ENCODE measurements around the gene CD248.
"Not testable (repeated sequence)": the region's sequence is repeated elsewhere in the genome, so short reads cannot be mapped to it uniquely, and the experiment has no call there.

Gene CD248

GRCh38 chr11:66287211-66287888, 29.5 kb downstream of the CD248 start:
- no peak for DNase-seq

DNA sequence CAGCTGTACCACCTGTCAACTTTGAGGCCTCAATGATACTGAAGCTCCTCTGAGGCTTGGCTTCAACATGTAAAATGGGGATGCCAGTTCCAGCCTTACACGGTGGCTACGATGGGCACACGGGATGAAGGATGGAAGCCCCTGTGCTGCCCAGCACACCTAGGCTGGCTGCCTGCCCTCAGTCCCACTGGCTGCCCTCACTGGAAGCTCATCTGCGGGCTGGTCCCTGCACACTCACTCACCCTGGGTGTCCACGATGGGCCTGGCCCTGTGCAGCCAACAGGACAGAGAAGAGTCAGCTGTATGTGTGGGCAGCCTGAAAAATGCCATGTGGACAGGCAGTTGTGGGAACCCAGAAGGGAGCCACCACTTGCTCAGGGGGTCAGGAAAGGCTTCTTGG, 30.1 kb downstream of the CD248 start:
- no peak for DNase-seq

DNA sequence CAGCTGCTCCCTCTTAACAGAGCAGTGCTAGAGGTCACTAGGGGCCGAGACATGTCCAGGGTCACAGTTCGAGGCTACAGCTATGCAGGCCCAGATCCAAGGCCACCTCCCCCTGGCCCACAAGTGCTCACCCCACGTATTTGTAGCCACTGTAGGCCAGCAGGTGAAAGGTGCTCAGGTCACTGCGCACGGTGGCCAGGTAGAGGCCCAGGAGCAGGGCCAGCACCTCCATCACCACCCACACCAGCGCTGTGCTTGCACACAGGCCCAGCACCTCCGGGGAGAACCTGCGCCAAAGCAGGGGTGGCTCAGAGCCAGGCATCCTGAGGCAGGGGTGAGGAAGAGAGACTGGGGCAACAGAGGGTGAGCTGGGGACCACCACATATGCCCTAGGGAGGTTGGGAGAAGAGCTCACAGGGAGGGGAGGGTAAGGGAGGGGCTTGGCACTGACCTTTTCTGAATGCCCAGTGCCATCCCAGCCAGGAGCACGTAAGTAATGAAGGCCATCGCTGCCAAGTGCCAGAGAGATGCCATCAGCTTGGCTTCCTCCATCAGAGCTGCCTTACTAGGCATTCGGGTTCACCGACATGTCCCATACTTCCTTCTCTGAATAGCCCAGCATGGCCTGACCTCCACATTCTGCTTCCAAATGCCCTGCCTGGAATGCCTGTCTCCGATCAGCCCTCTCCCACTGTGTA, 31.4 kb downstream of the CD248 start:
- no peak for DNase-seq

- DNase-seq = no peak
These were observed 32.2 kb downstream of the CD248 start for GRCh38 chr11:66284526-66285078.

- DNase-seq = no peak
These were observed 33.3 kb downstream of the CD248 start for GRCh38 chr11:66283461-66284105.

- DNase-seq = peak; percentile 99 to 100
These were observed 34.1 kb downstream of the CD248 start for GRCh38 chr11:66282468-66283455.

DNA sequence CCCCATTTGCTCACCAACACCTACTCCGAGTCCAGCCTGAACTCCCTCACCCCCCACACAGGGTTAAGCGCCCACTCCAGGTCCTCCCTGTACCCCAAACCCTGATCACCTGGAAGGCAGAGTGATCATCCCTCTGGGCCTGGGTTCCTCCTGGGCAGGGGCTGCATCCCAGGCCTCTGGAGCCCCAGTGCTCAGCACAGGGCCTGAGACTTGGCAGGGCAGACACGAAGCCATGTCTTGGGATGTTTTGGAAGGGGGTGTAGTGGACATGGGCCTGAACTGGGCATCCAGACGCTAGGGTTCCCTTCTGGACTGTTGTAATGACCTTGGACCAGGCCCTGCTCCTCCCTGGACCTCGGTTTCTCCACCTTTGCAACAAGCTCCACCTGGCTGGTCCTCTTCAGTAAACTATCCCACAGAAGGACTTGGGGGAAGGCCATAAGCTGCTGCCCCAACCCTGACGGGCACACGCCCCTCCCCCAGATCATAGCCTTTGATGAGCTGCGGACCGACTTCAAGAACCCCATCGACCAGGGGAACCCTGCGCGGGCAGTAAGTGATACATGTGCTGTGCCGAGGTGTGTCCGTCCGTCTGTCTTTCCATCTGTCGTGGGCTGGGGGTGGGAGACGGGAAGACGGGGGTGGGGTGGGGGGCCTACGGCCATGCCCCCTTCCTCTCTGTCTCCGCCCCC, 34.9 kb downstream of the CD248 start:
- no peak for DNase-seq

- DNase-seq = no peak
These were observed 35.8 kb downstream of the CD248 start for GRCh38 chr11:66281001-66281400.

DNA sequence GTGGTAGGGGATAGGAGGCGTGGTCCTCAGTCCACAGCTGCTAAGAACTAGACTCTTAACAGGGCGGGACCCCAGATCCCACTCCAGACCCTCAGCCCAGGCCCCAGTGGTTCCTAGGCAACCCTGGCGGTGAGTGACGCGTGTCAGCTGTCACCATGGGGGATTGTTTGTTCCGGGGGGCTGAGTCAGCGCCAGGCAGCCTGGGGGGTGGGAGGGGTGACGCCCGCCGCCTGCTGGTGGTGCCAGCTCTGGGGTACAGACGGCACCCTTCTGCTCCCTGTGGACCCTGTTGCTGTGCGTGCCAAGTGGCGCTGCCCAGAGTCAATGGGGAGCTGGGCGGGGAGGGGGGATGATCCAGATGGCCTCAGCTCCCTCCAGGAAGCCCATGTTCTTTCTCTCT, 36.4 kb downstream of the CD248 start:
- DNase-seq = no peak

GRCh38 chr11:66279092-66279734, 37.6 kb downstream of the CD248 start:
- DNase-seq = no peak

- DNase-seq = peak; percentile 39 to 65
These were observed 38.3 kb downstream of the CD248 start for GRCh38 chr11:66278363-66279091.

DNA sequence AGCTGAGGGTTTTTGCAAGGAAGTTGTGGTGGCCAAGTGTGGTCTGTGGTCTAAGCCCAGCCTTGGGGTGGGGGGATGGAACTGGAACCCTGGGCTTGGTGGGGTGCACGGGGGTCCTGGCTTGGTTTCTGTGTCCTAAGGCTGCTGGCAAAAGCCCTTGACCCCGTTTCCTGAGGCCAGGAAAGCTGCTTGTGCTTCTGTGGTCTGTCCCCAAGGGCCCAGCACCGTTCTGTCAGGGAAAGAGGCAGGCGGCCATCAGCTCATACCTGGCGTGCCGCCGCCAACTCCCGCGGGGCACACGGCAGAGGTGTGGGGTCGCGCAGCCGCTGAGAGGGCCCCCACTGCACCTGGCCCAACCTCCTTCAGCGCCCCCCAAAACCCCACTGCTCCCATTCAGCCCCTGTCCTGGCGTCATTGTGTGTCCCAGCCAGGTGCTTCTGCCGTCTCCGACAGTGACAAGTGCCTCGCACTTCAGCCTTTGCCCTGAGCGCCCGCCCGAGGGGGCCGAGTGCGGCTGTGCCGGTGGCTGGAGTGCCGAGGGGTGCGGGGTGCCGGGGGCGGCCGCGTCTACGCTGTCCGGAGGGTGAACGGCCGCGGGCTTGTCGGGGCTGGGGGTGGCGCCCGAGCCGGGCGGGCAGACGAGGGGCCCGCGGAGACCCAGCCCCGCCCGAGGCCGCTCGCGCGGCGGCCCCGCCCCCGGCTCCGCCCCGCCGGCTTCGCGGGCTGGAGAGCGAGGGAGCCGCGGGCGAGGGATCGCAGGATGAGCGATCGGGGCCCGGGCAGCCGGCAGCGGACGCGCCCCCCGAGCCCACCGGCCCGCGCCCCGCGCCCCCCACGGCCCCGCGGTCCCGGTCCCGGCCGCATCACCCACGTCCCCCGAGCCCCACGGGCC, 39.1 kb downstream of the CD248 start, which contains the start of gene CNIH2:
CNIH2 (plus strand) TSS at position 705 of the 892 bp plus-strand sequence. CDS start 282 bp downstream, outside the sequence.
- DNase-seq = peak; percentile 16 to 60

DNA sequence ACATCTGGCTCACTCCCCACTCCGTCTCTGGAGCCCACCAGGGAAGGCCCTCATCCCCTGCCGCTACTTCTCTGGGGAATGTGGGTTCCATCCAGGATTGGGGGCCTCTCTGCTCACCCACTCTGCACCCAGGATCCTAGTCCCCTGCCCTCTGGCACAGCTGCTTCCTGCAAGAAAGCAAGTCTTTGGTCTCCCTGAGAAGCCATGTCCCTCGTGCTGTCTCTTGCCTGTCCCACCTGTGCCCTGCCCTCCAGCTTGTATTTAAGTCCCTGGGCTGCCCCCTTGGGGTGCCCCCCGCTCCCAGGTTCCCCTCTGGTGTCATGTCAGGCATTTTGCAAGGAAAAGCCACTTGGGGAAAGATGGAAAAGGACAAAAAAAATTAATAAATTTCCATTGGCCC, 39.8 kb downstream of the CD248 start:
- DNase-seq = not testable (repeated sequence)

GRCh38 chr11:66276619-66277018, 40.2 kb downstream of the CD248 start:
- not testable (repeated sequence) for DNase-seq

DNA sequence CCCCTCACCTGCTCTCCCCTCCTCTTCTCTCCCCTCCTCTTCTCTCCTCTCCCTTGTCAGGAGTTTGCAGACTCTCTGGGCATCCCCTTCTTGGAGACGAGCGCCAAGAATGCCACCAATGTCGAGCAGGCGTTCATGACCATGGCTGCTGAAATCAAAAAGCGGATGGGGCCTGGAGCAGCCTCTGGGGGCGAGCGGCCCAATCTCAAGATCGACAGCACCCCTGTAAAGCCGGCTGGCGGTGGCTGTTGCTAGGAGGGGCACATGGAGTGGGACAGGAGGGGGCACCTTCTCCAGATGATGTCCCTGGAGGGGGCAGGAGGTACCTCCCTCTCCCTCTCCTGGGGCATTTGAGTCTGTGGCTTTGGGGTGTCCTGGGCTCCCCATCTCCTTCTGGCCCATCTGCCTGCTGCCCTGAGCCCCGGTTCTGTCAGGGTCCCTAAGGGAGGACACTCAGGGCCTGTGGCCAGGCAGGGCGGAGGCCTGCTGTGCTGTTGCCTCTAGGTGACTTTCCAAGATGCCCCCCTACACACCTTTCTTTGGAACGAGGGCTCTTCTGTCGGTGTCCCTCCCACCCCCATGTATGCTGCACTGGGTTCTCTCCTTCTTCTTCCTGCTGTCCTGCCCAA, 40.7 kb downstream of the CD248 start:
- no peak for DNase-seq

DNA sequence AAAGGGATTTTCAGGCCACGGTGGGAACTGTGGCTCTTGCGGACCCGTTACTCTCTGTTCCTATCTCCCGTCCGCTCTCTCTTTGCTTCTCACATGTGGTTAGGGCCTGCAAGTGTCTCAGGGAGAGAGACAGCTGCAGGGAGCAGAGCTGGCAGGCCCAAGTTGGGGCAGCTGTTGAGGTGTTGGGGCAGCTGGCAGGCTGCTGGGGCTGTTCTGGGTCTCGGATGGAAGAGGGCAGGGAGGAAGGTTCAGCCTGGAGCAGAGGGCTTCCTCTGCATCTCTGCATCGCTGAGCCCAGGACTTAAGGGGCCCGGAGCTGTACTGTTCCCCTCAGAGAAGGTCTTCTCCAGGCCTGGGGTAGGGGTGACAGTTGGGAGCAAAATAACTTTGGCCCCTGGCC, 41.4 kb downstream of the CD248 start:
- no peak for DNase-seq

DNA sequence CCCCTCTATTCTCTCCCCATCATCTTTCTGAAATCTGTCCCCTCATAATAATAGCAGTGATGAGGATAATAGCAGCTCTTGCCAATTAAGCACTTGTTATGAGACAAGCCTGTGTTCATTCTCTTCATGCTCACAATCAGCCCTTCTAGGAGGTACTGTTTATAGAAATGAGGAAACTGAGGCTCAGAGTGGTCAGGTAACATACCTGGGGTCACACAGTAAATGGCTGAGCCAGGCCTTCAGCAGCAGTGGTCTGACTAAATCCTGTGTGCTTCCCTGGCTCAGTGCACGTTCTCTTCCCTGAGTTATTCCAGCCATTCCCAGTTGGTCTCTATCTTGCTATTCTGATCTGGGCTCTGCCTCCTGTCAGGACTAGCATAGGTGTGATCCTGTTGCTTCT, 42.6 kb downstream of the CD248 start:
- no peak for DNase-seq

GRCh38 chr11:66272596-66272995, 44.2 kb downstream of the CD248 start:
- peak; percentile 22 to 58 for DNase-seq

DNA sequence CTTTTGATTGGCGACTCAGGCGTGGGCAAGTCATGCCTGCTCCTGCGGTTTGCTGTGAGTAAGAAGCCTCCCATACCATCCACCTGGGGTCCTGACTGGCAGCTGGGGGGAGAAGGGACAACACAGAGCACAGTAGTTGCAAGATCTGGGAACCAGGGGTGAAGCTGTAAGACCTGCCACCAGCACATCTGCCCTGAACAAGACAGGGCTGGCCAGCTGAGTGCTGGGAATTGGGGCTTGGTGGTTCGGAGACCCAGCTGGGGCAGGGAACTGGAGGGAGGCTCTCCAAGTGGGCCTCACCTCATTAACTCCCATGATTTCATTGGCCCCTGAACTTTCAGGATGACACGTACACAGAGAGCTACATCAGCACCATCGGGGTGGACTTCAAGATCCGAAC, 45.0 kb downstream of the CD248 start:
- DNase-seq = no peak

Data from CD4-positive, alpha-beta T cell treated with Interferon alpha-2 for 1 hour (primary cell).